GM21360 (cell line): ENCODE measurements around the gene ARL9.
A peak's percentile ranks its signal among the peaks of the same experiment; 100 is the strongest.
"Not testable (repeated sequence)": the region's sequence is repeated elsewhere in the genome, so short reads cannot be mapped to it uniquely, and the experiment has no call there.

ENCODE experiments used
- ATAC-seq: cut with Tn5 transposase; IDR thresholded peaks from one replicate; pipeline ENCODE4 v1.9.1; 2021; ENCODE audit warnings: mild to moderate bottlenecking, moderate library complexity; ENCODE audit not compliant: unreplicated experiment

The ARL9 gene, protein sequence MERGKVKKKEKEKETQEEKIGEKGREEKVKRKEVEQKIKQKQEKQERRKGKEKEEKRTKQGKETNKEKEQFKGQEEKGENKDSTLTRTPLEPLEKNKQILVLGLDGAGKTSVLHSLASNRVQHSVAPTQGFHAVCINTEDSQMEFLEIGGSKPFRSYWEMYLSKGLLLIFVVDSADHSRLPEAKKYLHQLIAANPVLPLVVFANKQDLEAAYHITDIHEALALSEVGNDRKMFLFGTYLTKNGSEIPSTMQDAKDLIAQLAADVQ

DNA sequence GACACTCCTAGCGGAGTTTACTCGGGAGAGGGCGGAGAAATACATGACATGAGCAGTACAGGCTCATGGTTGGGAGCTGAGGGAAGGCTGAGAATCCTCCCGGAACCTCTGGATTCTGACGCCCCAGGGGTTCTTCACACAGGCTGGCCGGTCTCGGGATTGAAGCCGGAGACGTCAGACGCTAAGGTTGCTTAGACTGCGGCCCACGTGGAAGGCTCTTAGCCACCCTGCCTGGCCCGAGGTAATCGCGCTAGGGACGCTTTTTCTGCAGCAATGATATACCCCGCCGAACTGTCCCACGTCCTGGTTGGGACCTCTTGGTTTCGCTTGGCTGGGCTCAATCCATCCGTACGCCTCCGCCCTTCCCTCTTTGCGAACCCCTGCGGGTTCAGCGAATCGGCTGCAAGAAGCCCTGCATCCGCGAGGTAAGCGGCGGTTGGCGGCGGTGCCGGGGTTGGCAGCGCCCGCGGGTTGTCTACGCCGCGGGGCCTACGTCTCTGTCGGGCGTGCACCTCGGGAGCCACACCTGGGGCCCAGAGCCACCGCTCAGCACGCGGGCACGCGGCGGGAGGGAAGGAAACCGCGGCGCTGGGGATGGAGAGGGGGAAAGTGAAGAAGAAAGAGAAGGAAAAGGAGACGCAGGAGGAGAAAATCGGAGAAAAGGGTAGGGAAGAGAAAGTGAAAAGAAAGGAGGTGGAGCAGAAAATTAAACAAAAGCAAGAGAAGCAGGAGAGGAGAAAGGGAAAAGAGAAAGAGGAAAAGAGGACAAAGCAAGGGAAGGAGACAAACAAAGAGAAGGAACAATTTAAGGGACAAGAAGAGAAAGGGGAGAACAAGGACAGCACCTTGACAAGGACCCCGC lies at the start of gene ARL9:
Gene ARL9, plus strand, starts transcription at position 523 of the 862 bp plus-strand sequence. Its CDS starts 72 bp downstream, at position 595.
- peak; percentile 50 for ATAC-seq

DNA sequence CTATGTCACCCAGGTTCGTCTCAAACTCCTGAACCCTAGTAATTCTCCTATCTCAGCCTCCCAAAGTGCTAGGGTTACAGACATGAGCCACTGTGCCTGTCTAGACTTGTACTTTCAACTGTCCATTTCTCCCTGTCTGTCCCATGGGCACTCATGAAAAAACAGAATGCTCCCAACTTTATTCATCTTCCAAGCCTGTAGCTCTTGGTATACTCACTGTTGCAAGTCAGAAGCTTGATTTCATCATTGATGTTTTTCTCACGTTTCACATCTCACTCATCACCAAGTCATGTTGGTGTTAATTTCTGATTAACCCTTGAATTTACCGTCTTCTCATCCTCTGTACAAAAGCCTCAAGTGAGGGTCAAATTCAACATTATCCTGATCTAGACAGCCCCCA lies 45.5 kb upstream of the ARL9 start:
- no peak for ATAC-seq

DNA sequence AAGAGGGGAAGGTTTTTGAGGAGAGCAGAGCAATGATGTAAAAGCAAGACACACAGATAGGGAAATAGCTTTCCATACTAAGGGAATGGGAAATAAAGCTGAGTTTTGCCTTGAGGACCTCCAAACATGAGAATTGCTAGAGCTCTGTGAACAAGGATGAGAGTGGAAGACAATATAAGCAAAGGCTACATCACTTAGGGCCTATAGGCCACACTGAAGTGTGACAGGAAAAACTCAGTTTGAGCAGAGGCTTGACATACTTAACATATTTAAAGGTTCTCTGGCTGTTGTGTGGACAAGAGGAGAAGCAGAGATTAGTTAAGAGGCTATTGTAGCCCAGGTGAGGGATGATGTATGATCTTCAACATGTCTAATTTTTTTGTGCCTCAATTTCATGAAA lies 43.4 kb upstream of the ARL9 start:
- no peak for ATAC-seq

DNA sequence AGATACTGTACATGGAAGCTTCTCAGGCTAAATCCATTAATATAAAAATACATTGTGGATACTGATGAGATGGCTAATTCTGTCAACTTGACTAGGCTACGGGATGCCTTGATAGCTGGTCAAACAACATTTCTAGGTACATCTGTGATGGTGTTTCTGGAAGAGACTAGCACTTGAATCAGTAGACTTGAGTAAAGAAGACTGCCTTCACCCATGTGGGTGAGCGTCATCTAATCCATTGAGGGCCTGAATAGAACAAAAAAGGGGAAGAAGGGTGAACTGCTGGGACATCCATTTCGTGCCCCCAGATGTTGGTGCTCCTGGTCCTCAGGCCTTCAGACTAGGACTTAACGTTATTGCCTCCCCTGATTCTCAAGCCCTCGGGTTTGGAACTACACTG lies 41.9 kb upstream of the ARL9 start:
- no peak for ATAC-seq

DNA sequence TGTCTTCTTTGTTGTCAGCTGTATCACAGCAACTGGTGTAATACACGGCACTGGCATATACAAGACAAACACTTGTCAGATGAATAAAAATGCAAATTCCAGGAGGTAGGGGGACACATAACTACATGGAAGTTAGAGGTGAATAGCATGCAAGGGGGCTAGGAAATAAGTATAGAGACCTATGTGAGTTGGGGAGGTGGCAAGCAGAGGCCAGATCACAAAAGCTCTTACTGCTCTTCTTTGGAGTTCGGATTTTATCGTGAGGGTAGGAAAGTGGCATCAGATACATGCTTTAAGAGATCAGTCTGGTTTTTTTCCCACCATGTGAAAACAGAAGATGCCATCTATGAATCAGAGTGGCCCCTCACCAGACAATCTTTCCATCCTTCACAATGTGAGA lies 41.0 kb upstream of the ARL9 start:
- no peak for ATAC-seq

DNA sequence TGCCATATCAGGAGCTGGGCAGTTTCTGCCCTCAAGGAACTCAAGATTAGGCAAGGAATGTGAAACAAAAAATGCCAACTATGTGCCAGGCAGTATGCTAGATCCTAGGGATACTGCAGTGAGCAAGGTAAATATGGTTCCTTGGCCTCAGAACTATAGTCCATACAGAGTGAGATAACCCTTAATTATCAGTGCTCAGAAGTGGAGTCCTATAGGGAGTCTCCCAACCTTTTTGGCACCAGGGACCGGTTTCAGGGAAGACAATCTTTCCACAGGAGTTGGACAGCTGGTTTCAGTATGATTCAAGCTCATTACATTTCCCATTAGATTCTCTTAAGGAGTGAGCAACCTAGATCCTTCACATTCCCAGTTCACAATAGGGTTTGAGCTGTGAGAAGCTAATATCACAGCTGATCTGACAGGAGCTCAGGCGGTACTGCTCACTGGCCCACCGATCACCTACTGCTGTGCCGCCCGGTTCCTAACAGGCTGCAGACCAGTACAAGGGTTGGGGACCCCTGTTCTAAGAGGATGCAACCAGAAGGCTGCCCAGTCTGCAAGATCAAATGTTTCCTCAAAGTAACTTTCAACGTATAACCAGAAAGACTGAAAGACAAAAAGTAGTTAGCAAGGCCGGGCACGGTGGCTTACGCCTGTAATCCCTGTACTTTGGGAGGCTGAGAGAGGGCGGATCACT lies 39.8 kb upstream of the ARL9 start:
- ATAC-seq = no peak

DNA sequence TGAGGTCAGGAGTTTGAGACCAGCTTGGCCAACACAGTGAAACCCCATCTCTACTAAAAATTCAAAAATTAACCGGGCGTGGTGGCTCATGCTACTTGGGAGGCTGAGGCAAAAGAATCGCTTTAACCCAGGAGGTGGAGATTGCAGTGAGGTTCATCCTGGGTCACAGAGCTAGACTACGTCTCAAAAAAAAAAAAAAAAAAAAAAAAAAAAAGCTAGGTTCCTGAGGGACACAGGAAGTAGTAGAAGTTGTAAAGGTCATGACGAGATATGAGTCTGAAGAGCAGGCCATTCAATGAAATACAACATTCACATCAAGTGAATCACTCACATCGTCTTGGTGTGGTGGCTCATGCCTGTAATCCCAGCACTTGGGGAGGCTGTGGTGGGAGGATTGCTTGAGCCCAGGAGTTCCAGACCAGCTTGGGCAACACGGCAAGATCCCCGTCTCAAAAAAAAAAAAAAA lies 39.3 kb upstream of the ARL9 start:
- not testable (repeated sequence) for ATAC-seq

DNA sequence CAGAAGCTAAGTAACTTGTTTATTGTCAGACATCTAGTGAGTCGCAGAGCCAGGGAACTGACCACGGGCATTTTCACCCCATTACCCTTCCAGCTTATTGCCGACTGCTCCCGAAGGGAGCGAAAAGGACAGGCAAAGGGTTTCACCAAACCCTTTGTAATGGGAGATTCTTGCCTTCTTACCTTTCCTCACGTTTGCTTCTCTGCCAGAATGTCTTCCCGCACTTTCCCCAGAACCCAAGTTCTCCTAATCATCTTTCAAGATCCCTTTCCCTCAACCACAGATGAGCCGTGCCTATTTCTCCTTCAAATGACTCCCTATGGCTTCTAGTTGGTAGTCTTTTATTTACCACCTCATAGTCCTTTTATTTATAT lies 38.7 kb upstream of the ARL9 start:
- ATAC-seq = no peak

DNA sequence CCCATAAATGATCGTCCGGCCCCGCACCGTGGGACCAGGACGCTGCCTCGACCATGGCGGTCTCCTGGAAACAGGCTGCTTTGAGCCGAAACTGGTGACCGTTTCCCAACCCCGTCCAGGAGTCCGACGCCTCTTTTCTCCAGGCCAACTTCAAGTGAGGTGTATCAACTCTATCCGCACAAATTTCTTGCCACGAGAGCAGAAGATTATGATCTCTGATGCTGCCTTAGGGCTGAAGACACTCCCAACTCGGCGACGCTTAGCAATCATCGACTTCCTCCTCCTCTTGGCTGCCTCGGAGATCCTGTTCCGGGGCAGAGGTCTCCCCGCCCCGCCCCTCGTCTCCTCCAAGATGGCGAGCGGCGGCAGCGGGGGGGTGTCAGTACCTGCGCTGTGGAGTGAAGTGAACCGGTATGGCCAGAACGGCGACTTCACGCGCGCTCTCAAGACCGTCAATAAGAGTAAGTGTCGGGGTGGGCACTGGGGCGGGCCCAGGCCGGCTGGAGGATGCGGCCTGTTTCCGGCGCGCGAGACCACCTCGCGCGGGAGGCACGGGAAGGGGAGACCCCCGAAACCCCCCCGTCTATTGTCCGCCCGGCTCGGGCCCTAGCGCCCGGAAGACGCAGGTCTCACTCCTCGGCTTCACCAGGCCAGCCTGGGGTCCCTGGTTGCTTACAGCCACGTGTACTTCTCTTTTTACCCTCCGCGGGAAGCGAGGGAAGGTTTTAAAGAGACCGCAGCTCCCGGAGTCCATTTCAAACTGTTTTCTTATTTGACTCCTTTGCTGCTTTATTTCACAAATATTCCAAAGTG lies 38.1 kb upstream of the ARL9 start, which contains the start of gene SRP72:
Gene SRP72, plus strand, starts transcription at position 334 of the 813 bp plus-strand sequence. Its CDS starts 19 bp downstream, at position 353.
- ATAC-seq = peak; percentile 84

DNA sequence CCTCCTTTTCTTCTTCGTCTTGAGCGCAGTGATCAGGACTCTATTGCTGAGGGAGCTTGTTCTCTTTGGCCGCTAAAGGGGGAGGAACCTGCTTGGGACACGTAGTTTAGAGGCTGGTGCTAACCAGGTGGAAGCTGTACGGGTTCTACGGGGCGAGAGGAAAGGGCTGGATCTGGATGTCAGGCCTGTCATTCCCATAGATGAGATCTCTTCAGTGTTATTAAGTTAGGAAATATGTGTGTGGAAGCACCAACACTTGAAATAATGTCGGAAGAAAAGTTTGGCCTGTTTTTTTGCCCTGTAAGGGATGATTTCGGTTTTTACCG lies 37.5 kb upstream of the ARL9 start:
- ATAC-seq = peak; percentile 48

DNA sequence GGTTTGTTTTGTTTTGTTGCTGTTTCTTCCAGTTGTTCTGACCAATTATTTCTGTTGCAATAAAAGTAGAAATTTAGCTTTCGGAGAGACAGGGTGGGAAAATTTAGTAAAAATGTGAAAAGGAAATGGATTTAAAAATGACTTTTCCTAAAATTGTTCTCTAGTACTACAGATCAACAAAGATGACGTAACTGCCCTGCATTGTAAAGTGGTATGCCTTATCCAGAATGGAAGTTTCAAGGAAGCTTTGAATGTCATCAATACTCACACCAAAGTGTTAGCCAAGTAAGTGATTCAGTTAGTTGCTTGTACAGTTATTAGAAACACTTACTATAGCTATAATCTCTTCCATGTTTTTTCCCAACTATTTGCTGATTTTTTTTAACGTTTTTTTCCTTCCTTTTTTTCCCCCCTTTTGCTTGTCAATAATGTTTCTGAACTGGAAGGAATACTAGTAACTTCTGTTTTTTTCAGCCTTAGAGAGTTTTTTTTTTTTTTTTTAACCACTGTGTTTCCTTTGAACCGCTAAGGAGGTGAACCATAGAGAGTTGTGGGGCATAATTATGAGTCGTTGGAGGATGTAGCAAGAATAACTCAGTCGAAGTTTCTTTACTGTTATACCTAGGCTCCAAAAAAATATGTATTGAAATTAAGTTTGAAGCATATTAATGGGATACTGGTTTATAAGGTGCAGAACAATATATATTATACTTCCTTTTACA lies 35.9 kb upstream of the ARL9 start:
- ATAC-seq = no peak

DNA sequence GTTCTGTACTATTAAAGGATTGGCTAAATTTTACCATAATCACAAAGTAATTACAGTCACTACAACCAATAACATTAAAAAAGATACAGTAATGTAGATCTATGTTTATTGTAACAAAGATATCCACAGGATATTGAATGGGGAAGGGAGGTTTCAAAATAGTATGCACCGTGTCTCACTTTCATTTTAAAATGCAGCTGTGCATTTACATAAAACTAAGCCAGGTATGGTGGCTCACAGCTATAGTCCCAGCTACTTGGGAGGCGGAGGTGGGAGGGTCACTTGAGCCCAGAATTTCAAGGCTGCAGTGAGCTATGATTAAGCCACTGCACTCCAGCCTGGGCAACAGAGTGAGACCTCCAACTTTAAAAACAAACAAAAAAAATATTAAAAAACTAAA lies 29.7 kb upstream of the ARL9 start:
- ATAC-seq = peak; percentile 76

DNA sequence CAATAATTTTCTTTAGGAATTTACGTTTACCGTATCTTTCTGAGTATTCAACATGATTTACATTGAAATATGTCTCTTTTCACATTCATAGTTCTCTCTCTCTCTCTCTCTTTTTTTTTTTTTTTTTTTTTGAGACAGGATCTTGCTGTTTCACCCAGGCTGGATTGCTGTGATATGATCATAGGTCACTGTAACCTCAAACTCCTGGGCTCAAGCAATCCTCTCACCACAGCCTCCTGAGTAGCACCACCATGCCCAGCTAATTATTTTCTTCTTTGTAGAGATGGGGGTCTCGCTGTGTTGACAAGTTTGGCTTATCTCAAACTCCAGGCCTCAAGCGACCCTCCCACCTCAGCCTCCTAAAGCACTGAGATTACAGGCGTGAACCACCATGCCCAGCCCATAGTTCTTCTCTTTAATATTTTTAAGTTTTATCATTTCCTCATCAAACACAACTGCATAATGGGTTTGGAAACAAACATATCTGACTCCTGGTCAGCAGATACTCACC lies 28.3 kb upstream of the ARL9 start:
- ATAC-seq = no peak

DNA sequence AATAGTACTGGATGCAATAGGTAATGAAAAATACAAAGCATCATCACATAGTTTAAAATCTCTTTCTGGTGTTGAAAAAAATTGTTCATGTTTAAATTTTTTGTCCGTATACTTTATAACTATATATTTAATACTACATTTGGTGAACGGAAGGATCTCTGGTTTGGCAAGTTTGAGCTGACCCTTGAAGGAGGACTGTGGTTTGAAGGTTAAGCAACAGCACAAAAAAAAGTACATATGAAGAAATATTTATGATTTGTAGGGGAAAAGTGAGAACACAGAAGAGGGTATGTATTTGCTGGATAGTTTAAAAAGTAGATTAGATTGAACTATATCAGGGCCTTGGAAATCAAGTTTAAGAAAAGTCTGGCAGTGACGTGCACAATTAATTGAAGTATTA lies 24.9 kb upstream of the ARL9 start:
- no peak for ATAC-seq

DNA sequence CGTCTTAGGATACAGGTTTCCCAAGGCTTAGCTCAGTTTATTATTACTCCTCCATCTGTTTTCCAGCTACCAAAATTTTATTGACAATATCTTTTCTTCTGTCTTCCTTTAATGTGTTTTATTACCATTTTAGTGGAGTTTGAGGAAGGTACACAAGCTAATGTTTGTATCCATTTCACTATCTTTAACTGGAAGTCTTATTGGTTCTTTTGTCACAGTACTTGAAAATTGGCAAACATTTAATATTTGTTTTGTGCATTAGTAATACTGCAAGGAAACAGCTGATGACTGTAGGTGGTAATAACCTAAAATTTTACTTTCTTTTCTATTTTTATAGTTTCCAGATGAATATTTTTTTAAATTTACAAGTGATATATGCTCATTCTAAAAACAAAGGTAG lies 9.3 kb upstream of the ARL9 start:
- ATAC-seq = no peak

DNA sequence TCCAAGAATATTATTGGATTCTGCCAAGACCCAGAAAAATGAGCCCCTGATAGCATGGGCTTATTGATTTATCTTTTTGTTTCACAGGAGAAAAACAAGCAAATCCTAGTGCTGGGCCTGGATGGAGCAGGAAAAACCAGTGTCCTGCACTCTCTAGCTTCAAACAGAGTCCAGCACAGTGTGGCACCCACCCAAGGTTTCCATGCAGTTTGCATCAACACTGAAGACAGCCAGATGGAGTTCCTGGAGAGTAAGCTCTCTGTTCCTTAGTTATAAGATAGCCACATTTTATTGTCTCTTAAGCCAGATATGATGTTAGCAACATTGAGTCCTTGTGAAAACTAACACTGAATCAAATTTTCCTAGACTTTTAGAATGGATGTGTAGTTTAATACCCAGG lies 5.5 kb downstream of the ARL9 start:
- ATAC-seq = no peak

DNA sequence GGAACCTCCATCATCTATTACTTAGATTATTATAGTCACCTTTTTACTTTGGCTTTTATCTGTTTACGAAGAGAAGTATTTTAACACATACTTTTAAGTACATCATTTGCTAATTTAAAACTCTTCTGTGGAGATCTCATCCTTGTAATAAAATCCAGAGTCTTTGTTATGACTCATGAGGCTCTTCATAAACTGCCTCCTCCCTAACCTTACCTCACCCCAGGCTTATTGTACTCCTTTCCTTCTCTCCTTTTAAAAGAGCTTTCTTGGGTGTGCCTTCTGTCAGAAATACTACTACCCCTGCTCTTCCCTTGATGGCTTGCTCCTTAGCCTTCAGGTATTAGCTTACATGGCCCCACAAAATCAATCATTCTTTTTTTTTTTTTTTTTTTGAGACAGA lies 6.6 kb downstream of the ARL9 start:
- no peak for ATAC-seq

DNA sequence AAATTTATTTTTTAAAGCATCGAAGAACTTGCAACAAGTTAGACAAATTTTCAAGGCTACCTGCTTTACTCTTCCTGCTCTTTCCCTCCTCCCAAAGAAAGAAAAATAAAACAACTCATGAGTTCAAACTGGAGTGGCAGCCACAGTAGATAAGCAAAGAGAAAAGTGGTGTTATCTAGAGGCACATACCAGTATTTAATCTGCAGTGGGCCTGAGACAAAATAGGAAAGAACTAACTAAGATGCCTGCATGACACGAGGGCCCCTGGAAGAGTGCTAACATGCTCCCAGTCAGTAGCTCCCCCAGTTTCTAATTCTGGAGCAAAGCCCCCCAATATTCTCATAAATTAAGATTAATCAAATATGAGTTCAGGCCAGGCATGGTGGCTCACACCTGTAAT lies 7.9 kb downstream of the ARL9 start:
- no peak for ATAC-seq

DNA sequence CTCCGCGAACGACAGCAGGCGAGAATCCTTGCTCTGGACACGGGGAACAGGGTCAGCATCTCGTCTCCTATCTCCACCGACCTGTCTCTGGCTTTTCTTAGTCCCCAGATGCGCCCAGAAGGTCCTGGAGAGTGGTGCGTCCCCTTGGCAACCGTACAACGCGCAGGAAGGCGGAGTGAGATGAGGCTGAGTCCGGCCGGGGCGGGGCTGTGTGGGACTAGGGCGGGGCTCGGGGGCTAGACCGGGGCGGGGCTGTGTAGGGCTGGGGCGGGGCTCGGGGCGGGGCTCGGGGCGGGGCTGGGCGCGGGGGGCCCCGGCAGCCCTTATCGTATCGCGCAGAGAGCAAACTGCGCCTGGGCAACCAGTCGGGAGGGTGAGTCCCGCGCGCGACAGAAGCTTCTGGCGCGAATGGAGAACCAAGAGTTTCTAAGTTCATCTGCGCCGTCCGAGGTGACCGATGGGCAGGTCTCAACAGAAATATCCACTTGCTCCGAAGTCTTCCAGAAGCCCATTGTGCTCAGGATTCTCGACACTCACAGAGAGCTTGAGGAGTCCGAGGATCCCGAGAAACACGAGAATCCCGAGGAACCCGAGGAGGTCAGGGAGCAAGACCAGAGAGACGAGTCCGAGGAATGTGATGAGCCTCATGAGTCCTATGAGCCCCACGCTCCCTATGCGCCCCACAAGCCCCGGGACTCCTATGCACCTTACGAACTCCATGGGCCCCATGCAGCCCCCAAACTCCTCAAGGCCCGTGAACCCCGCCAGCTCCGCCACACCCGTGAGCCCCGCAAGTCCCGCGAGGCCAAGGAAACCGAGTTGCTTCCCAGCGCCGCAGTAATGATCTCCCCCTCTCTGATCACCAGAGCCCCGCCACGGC lies 24.9 kb downstream of the ARL9 start:
- ATAC-seq = peak; percentile 90
